ENCODE results near the gene PHTF2. TPM values are rescaled to one million over a fixed set of nuclear protein-coding genes. Genes with fewer than 3 reads are reported as not detected.

PHTF2 gene
- total RNA-seq, 1 donor from 2014 or later, result 4.2 TPM

- FAIRE-seq (no peak), DNase-seq (ENCODE audit: low read depth) (no peak)
- Histone ChIP-seq H3K4me3 (ENCODE audit: low read depth, low read length) (no peak overlapping the region), H3K27me3 (ENCODE audit: control insufficient read depth, insufficient read depth, low read length) (no peaks in the 10 kb centered on the region), H3K36me3 (ENCODE audit: control insufficient read depth, insufficient read depth, low read length) (no peaks in the 10 kb centered on the region)
- TF ChIP-seq CTCF (IDR thresholded peaks at IDR 0.05; ENCODE audit: insufficient read depth, low read length, severe bottlenecking), result no peak
These were observed 204.1 kb downstream of the PHTF2 start for GRCh38 chr7:78002715-78003114.

- no peak for DNase-seq (ENCODE audit: low read depth)
- TF ChIP-seq CTCF (IDR thresholded peaks at IDR 0.05; ENCODE audit: insufficient read depth, low read length, severe bottlenecking), result no peak
- H3K36me3 ChIP-seq (ENCODE audit: control insufficient read depth, insufficient read depth, low read length), result no peaks in the 10 kb centered on the region
- no peaks in the 10 kb centered on the region for H3K27me3 ChIP-seq (ENCODE audit: control insufficient read depth, insufficient read depth, low read length)
- H3K4me3 ChIP-seq (ENCODE audit: low read depth, low read length), result no peak overlapping the region
- peak; percentile 64 for FAIRE-seq
These were observed 207.6 kb downstream of the PHTF2 start for GRCh38 chr7:78006063-78006755.

Other genes starting within 250 kb of the PHTF2 start
- gene RSBN1L, start 102.3 kb upstream of the PHTF2 start, total RNA-seq, result 15.4 and 17.9 TPM in 2 replicates
- 7.4 and 12.2 TPM in 2 replicates for gene TMEM60, start 339 bp upstream of the PHTF2 start, total RNA-seq

Measured in bronchial epithelial cell (primary cell).